ENCODE measurements around the gene USP53. TPM values are rescaled to one million over a fixed set of nuclear protein-coding genes. Genes with fewer than 3 reads are reported as not detected.

USP53 gene
- total and polyA plus RNA-seq, 2 of the 13 experiments (the other 11 are each of a cell fraction or from before 2014, with no cell fraction given): 5.3 to 8.1 TPM

GRCh38 chr4:119184128-119184527 lies 28.4 kb upstream of the USP53 start:
- 27% methylated on average over 2 of the region's 2 CpGs for WGBS (ENCODE audit: low lambda C conversion rate)
- FAIRE-seq: no peak
- Histone ChIP-seq H3K4me1 (ENCODE audit: insufficient read depth, low read length) (no peaks in the 10 kb centered on the region), H3K79me2 (ENCODE audit: insufficient read depth, low read length) (no peaks in the 10 kb centered on the region), H3K36me3 (replicated peaks in 1 of 2; ENCODE audit: control insufficient read depth in 1 of 2, insufficient read depth in 2 of 2, low read length in 2 of 2) (no peaks in the 10 kb centered on the region), H3K9me3 (ENCODE audit: low read length) (no peaks in the 10 kb centered on the region), H3K27ac (ENCODE audit: extremely low read length, insufficient read depth, low read length) (no peak overlapping the region), H3K9ac (ENCODE audit: insufficient read depth, low read depth, low read length) (no peak overlapping the region), H3K27me3 (ENCODE audit: control insufficient read depth in 1 of 2, insufficient read depth in 2 of 2, low read length in 2 of 2) (peaks cover 0 to 3% of the 10 kb centered on the region in 2 experiments; a peak in 1 of 5 replicates), H3K4me2 (ENCODE audit: low read depth, low read length) (no peak overlapping the region), H3K4me3 (replicated peaks in 1 of 3; ENCODE audit: insufficient read depth in 1 of 3, low read depth in 2 of 3, low read length in 3 of 3) (no peak overlapping the region), H2AFZ (ENCODE audit: low read length) (no peak overlapping the region), H4K20me1 (ENCODE audit: insufficient read depth, low read length) (no peaks in the 10 kb centered on the region)
- CTCF ChIA-PET (ENCODE audit: low intra/inter-chr PET ratio, low total read pairs): no interaction called here
- BruUV-seq (replicated peaks): no TSS peak
- TF ChIP-seq NCOR1 (IDR thresholded peaks at IDR 0.05; ENCODE audit: borderline replicate concordance, low read length) (no peak), ZKSCAN8 (CRISPR knock-in tag; IDR thresholded peaks at IDR 0.05; ENCODE audit: borderline replicate concordance) (no peak), HMG20B (CRISPR knock-in tag; conservative IDR thresholded peaks at IDR 0.05) (no peak), MED1 (CRISPR knock-in tag; IDR thresholded peaks at IDR 0.05) (no peak), ZNF30 (CRISPR knock-in tag; IDR thresholded peaks at IDR 0.05) (no peak), ZC3H4 (CRISPR knock-in tag; IDR thresholded peaks at IDR 0.05; ENCODE audit: borderline replicate concordance) (no peak), MTA3 (CRISPR knock-in tag; IDR thresholded peaks at IDR 0.05) (no peak), NFRKB (IDR thresholded peaks at IDR 0.05) (no peak), HNRNPUL1 (IDR thresholded peaks at IDR 0.05; ENCODE audit: low read depth, low read length) (no peak), NFYB (CRISPR knock-in tag; IDR thresholded peaks at IDR 0.05) (no peak), MZF1 (CRISPR knock-in tag; IDR thresholded peaks at IDR 0.05; ENCODE audit: borderline replicate concordance) (no peak), ZNF678 (CRISPR knock-in tag; IDR thresholded peaks at IDR 0.05) (no peak), ZMYM3 (CRISPR knock-in tag; IDR thresholded peaks at IDR 0.05) (no peak)
- no peak for DNase-seq (ENCODE audit: low spot score)
- intact Hi-C loops (cut with micrococcal nuclease; ENCODE audit: unreplicated experiment): no loop called here
- POLR2A ChIA-PET: no interaction called here
- in situ Hi-C loops (cut with HindIII; ENCODE audit: extremely low pct_ligation_motif_present, low pct_unique_long_range_greater_than_20kb): no loop called here
- no peak for ATAC-seq
